SK-N-SH treated with all-trans-retinoic acid at 6 μM for 48 hours (cell line): Measurements from ENCODE around the gene TMEM132D.

Source experiments
- CREB5 ChIP-seq: fragments of 250-450 bp; sonication (Bioruptor Pico); IDR thresholded peaks from 2 replicates; pipeline ENCODE4 v1.5.1; 2020; ENCODE audit warnings: low read depth, mild to moderate bottlenecking, moderate library complexity
- RARB ChIP-seq: fragments of 250-450 bp; sonication (Bioruptor Pico); IDR thresholded peaks from 2 replicates; pipeline ENCODE4 v1.8.0; 2021; ENCODE audit warnings: mild to moderate bottlenecking, moderate library complexity

DNA sequence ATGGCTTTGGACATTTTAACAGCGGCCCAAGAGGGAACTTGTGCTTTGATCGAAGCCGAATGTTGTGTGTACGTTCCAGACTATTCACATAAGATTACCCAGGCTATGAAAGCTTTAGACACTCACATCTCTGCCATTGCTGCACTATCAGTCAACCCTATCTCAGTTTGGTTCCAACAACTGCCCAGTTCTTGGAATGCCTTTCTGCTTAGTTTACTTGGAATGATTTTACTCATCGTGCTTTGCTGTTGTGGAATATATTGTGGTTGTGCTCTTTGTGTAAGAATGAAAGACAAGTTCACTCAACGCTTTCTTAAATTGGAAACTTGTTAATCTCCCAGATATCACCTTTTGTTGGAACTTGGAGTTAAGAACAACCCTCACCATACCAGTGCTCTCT is 552.3 kb downstream of the TMEM132D start:
- no peak for TF ChIP-seq RARB (CRISPR knock-in tag)
- TF ChIP-seq CREB5: no peak
